Activated T-helper 1 cell treated with Interleukin-2 at 50 U/mL for 16 hours (primary cell): Measurements from ENCODE around the gene WSCD2.

Source experiments
- DNase-seq: peaks from one replicate; pipeline ENCODE4 v3.0.0-alpha.2; 2020; ENCODE audit warnings: low read depth

Gene WSCD2

DNA sequence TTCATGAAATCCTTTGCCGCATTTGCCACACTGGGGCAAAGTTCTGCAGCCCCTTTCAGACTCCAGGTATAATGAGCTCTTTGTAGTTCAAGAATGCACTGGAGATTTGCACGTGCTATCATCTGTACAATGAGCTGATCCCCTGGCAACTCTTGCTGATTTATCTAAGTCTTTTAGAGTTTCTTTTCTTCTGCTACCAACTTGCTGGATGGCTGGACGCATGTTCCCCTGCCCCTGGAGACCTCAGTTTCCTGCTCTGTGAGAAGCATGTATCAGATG lies 106.8 kb downstream of the WSCD2 start:
- no peak for DNase-seq

DNA sequence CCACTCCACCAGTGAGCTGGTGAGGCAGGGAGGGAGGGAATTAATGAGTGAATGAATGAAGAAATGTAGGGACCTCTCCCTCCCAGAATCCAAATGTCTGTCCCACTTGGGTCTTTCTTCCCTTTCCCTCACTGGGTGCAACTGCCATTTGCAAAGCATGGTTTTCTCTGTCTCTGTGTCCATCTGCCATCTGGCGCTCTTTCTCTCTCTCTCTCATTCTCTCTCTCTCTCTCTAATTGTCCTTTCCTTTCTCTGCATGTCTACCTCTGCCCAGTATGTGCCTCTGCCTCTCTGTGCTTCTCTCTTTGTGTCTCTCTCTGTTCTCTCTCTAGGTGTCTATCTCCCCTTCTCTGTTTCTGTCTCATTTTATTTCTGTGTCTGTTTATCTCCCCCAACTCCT lies 107.3 kb downstream of the WSCD2 start:
- DNase-seq, result no peak

DNA sequence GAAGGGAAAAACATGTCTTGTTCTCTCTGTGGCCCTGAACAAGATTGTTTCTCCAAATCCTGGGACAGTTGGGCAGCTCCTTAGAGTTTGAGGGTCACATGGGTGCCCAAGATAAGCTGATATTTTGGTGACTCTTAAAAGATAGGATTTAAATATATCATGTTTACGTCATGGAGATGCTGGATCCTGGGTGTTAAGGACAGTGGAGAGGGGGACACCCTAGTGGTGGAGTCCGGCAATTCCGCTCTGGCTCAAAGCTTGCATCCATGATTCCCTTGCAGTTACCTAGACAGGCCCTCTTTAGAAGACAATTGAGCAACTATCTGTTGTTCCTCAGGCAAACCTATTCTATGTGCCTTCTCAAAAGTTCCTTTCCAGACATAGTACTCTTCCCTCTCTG lies 108.2 kb downstream of the WSCD2 start:
- no peak for DNase-seq

DNA sequence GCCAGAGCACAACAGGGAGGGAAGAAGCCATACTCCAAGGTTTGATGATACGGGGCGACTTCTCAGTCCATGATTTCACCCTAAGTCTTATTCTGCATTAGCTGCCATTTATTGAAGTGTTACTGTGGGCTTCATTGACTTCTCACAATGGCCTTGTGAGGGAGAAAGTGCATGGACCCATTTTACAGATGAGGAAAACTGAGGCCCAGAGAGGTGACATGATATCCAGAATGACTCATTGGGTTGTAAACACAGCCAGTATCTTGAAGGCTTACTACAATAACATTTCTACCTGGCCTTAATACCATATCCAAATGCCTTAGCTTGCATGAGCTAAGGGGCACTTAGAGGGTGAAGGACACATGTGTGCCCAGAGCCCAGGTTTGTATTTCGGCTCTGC lies 109.4 kb downstream of the WSCD2 start:
- DNase-seq, result no peak

DNA sequence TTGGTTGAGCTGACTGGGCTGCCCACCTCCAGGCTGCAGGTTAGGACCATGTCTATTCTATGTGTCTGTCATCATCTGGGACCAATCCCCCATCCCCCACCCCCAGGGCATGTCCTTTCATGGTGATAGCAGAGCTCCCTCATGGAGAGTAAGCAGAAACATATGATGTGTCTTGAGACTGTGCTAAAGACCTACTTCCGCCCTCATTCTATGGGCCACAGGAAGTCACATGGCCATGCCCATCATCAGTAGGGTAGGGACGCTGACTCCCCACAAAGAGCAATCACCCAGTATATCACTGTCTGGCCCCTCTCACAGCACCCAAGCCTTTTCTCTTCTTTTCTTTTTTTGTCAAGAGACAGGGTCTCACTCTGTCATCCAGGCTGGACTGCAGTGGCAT lies 110.3 kb downstream of the WSCD2 start:
- DNase-seq, result no peak

DNA sequence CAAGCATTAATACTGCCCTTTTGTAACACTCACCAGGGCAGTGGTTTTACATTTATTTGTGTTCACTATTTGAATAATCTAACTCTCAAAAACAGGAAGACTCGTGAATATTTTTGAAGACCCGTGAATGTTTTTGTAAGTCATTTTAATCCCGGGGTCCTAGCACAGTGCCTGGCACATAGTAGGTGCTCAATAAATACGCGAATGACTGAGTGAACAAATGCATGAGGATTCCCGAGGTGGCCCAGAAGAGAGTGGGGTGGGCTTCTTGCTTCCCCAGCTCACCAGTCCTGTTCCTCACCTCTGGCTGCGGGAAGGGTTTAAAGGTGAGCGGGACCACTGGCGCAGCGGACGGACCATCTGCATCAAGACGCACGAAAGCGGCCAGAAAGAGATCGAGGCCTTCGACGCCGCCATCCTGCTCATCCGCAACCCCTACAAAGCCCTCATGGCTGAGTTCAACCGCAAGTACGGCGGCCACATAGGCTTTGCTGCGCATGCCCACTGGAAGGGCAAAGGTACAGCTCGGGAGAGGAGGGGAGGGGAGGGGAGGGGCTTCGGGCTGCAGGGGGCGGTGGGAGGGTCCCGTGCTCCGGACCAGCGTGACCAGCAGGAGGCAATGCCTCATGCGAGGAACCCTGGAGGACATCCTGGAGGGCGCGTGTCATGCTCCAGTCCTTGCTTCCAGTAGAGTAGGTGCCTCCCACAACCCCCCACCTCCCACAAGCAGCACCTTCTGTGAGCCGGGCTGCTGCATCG lies 111.1 kb downstream of the WSCD2 start:
- no peak for DNase-seq

DNA sequence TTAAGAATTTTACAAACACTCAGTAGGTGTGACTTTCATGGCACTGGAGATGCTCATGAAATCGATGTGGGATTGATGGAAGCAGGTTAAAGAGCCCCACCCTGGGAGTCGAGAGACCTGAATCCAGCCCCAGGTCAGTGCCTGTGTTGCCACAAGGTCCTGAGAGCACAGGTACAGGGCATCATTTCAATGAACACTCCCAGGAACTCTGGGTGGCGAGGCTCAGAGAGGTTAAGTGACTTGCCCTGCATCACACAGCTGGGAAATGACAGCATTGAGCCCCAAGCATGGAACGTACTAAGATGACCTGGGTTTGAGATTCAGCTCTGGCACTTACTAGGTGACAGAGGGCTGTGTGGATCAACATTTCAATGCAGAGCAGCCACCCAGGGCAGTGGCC lies 111.8 kb downstream of the WSCD2 start:
- DNase-seq, result no peak

DNA sequence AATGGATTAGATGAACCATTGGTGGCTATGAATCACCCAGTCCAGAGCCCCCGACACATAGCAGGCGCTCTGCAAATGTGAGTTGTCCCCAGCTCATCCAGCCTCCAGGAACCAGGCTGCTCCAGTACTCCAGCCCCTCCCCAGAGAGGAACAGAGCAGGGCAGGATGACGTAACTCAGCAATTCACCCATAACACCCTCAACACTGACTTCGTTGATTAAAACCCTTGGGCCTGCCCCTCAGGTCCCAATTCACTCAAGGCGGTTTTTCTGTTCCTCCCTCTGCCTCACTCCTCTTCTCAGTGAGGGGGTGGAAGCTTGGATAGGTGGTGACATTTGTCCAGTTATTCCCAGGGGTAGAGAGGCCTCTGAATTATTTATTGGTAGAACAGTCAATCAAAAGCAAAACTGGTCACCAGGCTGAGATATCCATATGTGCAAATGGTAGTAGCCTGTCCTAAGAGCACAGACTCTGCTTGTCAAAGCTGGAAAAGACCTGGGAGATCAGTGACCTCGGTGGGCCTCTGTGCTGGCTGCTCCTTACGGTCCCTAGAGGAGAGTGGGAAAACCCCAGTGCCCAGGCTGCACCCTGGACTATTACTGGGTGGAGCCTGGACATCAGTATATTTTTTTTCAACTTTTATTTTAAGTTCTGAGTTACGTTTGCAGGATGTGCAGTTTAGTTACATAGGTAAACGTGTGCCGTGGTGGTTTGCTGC lies 113.1 kb downstream of the WSCD2 start:
- DNase-seq, result no peak

DNA sequence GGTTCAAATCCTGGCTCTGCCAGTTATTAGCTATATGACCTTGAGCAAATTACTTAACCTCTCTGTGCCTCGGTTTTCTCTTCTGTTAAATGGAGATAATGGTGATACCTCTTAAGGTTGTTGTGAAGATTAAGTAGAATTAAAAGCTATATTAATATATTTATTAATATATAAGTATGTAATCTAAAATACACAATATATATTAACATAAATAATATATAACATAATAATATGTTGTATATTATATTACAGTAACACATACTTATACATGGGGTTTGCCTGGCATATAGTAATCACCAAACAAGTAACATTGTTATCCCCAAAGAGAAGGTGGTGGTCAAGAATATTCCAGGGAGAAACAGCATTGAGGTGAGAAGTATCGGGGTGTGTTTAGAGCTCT lies 118.0 kb downstream of the WSCD2 start:
- DNase-seq, result no peak

DNA sequence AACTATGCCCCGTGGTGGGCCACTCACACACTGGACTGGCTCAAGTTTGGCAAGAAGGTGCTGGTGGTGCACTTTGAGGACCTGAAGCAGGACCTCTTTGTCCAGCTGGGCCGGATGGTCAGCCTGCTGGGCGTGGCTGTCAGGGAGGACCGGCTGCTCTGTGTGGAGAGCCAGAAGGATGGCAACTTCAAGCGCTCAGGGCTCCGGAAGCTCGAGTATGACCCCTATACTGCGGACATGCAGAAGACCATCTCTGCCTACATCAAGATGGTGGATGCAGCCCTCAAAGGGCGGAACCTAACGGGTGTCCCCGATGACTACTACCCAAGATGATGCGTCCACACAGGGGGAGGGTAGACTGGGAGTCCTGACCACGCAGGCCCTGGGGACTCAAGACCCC lies 118.9 kb downstream of the WSCD2 start:
- DNase-seq, result no peak

DNA sequence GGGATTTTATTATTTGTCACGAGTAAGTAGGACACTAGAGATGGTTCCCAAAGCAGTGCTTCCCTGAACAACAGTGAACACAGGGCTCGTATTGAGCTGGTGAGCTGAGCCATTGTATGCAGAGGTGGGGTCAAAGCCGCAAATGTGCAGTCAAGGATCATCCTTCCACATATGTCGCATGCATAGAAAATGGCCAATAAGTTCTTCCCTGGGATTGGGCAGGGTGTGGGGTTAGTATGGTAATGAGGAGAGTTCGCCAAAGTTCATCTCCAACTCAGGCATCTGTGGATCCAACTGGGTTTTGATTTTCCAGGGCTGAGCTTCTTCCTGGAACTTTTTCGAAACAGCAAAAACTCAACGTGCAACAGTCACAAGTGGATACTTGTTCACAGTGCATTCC lies 123.4 kb downstream of the WSCD2 start:
- DNase-seq, result no peak

DNA sequence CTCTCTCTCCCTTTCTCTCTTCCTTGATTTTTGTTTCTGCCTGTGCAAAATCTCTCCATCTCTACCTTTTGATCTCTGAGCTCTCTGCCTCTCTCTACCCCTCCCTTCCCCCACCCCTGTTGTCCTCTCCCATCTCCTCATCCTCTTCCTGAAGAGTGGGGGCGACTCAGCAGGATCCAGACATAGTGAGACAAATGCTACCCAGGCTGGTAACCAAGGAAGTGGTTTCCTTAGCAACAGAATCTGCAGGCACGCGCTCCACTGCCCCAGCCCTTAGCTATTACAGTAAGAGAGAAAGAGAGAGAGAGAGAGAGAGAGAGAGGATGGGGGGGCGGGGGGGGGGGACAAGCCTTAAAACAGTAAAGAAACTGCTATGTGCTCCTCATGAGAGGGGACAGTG lies 124.5 kb downstream of the WSCD2 start:
- DNase-seq, result no peak

DNA sequence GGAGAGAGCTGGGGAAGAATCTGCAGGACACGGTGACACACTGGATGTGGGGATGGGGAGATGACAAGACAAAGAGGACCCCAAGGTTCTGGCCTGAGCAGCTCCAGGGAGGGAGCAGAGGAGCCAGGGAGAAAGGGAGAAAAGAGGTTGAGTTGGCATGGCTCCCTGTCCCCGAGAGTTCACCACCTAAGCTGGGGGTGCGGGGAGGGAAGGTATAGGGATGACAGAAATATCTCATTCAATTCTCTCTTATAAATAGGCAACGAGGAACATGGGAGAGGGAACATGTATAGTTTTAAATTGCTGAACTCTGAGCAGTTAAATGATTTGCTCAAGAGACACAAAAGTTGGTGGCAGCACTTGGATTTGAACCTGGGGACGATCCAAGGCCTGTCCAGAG lies 124.9 kb downstream of the WSCD2 start:
- DNase-seq, result no peak

DNA sequence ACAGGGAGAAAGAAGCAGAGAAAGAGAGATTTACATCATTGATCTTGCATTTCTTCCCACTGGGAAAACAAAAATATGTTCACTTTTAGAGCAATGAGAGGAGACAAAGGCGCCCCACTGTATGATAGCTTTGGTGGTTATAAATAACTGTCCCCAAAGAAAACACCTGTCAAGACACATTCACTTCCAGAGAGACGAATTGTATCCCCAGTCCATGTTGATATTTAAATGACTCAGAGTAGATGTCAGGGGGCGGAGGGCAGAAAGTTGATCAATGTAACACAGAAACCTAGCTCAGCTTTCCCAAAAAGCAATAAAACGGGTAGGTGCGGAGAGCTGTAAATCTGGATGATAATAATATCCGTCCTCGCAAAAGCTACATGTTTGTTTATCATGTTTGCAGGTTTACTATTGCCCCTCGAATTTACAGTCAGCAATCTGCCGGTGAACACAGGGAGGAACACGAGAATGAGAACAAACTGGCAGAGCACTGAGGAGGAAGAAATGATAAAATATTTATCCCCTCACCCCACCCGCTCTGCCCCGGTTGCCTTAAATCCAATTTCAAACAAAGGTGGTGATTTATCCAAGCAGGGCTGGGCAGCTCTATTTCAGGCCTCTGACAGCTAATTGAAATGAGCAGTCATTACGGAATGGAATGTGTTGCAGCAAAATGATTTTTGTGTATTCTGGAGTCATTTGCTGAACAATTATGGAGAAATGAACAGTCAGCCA lies 125.6 kb downstream of the WSCD2 start:
- DNase-seq, result no peak

DNA sequence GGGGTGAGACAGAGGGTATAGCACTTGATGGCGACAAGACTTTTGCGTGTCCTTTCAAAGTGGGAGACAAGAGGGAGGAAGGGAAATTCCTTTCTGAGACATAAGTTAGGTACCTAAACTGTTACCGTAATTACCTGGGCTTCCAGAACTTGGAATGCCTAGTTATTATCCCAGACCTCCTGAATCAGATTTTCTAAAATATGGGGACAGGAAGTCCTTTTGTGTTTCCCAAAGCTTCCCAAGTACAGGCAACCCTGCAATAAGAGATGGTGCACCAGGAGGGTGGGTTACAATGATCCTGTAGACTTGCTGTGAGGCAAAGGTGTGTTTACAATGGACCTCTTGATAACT lies 126.1 kb downstream of the WSCD2 start:
- no peak for DNase-seq

DNA sequence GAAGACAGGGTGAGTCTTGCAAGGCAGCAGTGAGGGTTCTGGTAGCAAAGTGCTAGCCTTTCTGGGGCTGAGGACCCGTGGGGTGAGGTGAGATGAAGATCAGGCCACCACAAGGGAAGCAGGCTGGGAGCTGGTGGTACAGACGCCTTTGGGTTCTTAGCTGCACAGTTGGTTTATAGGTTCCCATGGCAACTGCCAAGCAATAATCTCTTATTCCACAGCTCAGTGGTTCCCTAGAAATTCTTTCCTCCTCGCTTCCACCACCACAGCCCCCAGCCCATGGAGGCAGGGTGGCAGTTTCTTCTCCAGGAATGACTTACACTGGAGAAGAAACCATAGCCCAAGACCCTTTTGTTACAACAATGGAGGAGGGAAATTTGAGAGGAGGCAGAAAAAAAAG lies 127.9 kb downstream of the WSCD2 start:
- no peak for DNase-seq

DNA sequence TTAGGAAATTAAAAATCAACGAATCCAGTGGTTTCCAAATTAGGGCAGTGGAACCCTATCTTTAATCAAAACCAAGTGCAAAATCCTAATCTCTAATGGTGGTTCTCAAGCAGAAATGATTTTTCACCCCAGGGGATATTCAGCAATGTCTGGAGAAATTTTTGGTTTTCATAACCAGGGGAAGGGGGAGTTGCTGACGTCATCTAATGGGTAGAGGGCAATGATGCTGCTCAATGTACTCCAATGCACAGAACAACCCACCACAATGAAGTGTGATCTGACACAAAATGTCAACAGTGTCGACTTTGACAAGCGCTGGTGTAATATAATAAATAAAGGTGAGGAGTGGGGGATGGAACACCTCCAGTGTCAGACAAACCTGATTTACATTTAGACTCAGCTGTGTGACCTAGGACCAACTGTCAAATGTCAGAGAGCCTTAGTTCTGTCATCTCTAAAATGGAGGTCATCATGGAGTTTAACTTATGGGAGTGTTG lies 128.6 kb downstream of the WSCD2 start:
- DNase-seq, result no peak

DNA sequence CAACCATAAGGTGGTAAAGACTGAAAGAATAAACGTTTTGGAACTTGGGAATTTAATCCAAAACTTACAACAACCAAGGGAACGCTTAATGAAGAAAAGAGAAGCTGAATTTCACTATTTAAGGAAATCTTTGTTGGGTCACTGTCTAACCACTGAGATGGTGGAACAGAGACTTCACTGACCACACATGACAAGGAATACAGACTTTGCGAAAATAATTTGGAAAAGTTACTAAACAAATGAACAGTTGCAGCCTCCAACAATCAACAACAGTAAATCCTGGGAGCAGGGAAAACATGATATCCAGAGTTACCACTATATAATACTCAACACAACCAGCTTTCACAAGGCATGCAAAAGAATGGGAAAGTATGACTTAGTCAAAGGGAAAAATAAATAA lies 131.0 kb downstream of the WSCD2 start:
- DNase-seq, result no peak

DNA sequence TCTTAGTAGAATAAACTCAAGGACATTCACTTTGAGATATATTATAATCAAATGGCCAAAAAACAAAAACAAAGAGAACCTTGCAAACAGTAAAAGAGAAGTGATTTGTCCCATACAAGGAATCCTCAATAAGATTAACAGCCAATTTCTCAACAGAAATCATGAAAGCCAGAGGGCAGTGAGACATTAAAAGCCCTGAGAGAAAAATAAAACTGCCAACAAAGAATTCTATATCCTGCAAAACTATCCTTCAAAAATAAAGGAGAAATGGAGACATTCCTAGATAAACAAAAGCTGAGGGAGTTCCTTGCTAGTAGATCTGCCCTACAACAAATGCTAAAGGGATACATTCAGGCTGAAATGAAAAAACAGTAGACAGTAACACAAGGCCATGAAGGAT lies 131.9 kb downstream of the WSCD2 start:
- DNase-seq, result no peak

DNA sequence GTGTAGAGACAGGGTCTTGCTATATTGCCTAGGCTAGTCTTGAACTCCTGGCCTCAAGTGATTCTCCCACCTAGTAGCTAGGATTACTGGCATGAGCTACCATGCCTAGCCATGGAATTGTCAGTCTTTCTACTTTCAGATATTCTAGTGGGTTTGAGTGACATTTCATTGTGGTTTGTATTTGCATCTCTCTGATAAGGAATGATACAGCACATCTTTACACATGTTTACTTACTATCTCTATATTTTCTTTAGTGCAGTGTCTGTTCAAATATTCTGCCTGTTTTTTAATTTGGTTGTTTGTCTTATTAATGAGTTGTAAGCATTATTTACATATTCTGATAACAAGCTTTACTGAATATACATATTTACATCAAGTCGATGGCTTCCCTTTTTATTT lies 136.4 kb downstream of the WSCD2 start:
- no peak for DNase-seq

DNA sequence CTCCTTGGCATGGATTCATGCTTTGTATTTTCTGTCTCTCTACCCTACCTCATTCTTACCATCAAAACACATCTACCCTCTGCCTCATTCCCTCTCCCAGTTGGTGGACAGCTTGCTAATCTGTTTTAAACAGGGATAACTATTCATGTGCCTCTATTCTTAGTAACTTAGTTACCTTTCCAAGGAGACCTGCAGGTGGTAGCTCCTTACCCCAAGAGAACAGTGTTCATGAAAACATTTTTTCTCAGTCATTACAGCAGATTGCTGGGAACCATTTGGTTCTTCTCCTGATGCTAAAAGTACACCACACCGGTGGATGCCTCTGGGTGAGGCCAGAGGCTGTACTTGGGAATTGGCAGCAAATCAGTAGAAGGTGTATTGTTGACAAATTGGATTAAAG lies 137.0 kb downstream of the WSCD2 start:
- no peak for DNase-seq

DNA sequence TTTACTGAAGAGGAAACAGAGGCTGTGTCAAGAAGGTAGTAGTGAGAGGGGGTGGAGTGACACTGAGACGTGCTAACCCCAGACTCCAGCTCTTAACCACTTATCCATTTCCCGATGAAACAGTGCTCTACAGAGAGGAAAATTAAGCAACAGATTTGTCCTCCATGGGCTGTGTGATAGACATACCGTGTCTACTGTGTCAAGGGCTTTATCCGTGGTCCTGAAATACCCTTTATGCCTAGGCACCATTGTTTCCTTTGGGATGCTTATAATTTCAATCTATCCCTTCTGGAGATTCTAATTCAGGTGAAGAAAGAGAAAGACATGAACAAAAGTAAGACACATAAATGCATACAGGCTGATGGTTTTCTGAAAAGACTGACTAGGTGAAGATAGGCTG lies 138.4 kb downstream of the WSCD2 start:
- no peak for DNase-seq

DNA sequence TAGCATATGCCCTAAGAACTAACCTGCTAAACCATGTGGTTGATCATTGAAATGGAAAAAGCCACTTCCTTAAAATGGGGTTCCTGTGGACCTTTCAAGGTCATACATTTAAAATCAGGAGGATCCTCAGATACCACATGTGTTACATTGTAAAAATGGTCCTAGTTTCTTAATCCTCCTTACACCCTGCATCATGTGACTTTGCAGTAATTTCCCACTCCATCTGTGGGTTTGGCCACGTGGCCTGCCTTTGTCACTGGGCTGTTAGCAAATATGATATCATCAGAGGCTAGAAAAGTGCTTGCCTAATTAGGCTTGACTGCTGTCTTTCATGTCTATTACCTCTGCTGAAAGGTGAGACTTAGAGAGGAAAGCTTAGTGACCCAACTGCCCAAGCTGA lies 139.3 kb downstream of the WSCD2 start:
- DNase-seq, result no peak

DNA sequence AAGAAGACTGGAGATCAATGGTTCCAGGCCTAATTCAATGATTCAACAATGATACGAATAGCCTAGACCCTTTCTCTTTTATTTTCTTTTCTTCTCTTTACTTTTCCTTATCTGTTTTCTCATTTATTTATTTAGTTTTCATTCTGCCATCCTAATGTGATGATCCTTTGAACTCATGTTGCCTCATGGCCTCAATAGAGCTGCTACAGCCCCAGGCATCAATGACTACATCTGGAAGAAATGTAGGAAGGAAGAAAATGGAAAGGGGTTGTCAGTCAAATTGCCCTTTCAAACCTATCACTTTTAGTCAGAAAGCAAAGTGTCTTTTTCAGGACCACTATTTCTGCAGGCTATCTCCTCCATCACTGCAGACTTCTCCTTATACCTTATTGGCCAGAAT lies 140.1 kb downstream of the WSCD2 start:
- DNase-seq, result no peak
